Loucy (cell line): ENCODE measurements around the gene TENM4.

Source experiments
- H2AFZ ChIP-seq: fragments of 200-600 bp; sonication (generic); 2 replicates; pipeline ENCODE4 v1.6.0; 2016; ENCODE audit warnings: antibody characterized with exemption, mild to moderate bottlenecking, low read length, moderate library complexity
- H3F3A ChIP-seq: fragments of 200-600 bp; 2 replicates; pipeline ENCODE4 v1.6.0; 2016; ENCODE audit warnings: antibody characterized with exemption, low read depth, mild to moderate bottlenecking
- H3K27me3 ChIP-seq: fragments of 200-600 bp; sonication (generic); 2 replicates; pipeline ENCODE4 v1.6.1; 2014; ENCODE audit warnings: low read length, mild to moderate bottlenecking; ENCODE audit not compliant: insufficient read depth, poor library complexity, severe bottlenecking
- H3K36me3 ChIP-seq: fragments of 200-600 bp; sonication (generic); 2 replicates; pipeline ENCODE4 v1.6.1; 2016; ENCODE audit warnings: low read length; ENCODE audit not compliant: insufficient read depth
- H3K4me1 ChIP-seq: fragments of 200-600 bp; sonication (generic); 2 replicates; pipeline ENCODE4 v1.5.1; 2014; ENCODE audit warnings: low read length, mild to moderate bottlenecking; ENCODE audit not compliant: insufficient read depth, poor library complexity, severe bottlenecking
- H3K4me2 ChIP-seq: fragments of 200-600 bp; sonication (generic); 2 replicates; pipeline ENCODE4 v1.6.0; 2014; ENCODE audit warnings: antibody characterized with exemption, low read length, low read depth, mild to moderate bottlenecking; ENCODE audit not compliant: poor library complexity, severe bottlenecking
- H3K4me3 ChIP-seq: fragments of 200-600 bp; sonication (generic); 2 replicates; pipeline ENCODE4 v1.5.1; 2014; ENCODE audit warnings: low read length, mild to moderate bottlenecking, mixed read lengths; ENCODE audit not compliant: poor library complexity, severe bottlenecking
- H3K79me2 ChIP-seq: fragments of 200-600 bp; sonication (generic); 2 replicates; pipeline ENCODE4 v1.6.1; 2014; ENCODE audit warnings: low read length; ENCODE audit not compliant: insufficient read depth
- H3K9ac ChIP-seq: fragments of 200-600 bp; sonication (generic); 2 replicates; pipeline ENCODE4 v1.6.0; 2014; ENCODE audit warnings: mild to moderate bottlenecking, low read depth, low read length, moderate library complexity; ENCODE audit not compliant: poor library complexity, severe bottlenecking
- H3K9me2 ChIP-seq: fragments of 200-600 bp; sonication (generic); replicated peaks from 2 replicates; pipeline ENCODE4 v1.6.1; 2016; ENCODE audit warnings: low read depth, low read length, mixed read lengths
- H3K9me3 ChIP-seq: fragments of 200-600 bp; sonication (generic); 2 replicates; pipeline ENCODE4 v1.6.1; 2014; ENCODE audit warnings: mild to moderate bottlenecking, antibody characterized with exemption, low read length, low read depth; ENCODE audit not compliant: insufficient read depth
- H4K20me1 ChIP-seq: fragments of 200-600 bp; sonication (generic); 2 replicates; pipeline ENCODE4 v1.6.0; 2014; ENCODE audit warnings: antibody characterized with exemption, low read length, mild to moderate bottlenecking; ENCODE audit not compliant: insufficient read depth, poor library complexity, severe bottlenecking
- CTCF ChIP-seq: fragments of 200-600 bp; sonication (generic); conservative IDR thresholded peaks from 2 replicates; pipeline ENCODE4 v1.5.1; 2014; ENCODE audit warnings: mild to moderate bottlenecking, antibody characterized with exemption, low read length
- EZH2phosphoT487 ChIP-seq: fragments of 200-600 bp; IDR thresholded peaks from 2 replicates; pipeline ENCODE4 v1.6.1; 2018; ENCODE audit warnings: antibody characterized with exemption, mild to moderate bottlenecking, moderate library complexity, borderline replicate concordance

The TENM4 gene

GRCh38 chr11:79152511-79152910 lies 288.3 kb downstream of the TENM4 start:
- Histone ChIP-seq H3K9me3 (no peaks in the 10 kb centered on the region), H3K27me3 (no peaks in the 10 kb centered on the region), H3K9me2 (no peaks in the 10 kb centered on the region), H3K4me3 (no peak overlapping the region), H3K9ac (no peak overlapping the region), H4K20me1 (no peaks in the 10 kb centered on the region), H3K36me3 (no peaks in the 10 kb centered on the region), H3K4me1 (no peaks in the 10 kb centered on the region), H2AFZ (no peak overlapping the region), H3F3A (no peaks in the 10 kb centered on the region), H3K4me2 (no peak overlapping the region), H3K79me2 (no peaks in the 10 kb centered on the region)
- TF ChIP-seq CTCF = no peak
- no peak for TF ChIP-seq EZH2phosphoT487

- Histone ChIP-seq H3K9me2 (no peaks in the 10 kb centered on the region), H3K36me3 (no peaks in the 10 kb centered on the region), H3K4me3 (no peak overlapping the region), H4K20me1 (no peaks in the 10 kb centered on the region), H3K4me1 (no peaks in the 10 kb centered on the region), H2AFZ (no peak overlapping the region), H3K27me3 (no peaks in the 10 kb centered on the region), H3K9ac (no peak overlapping the region), H3K79me2 (no peaks in the 10 kb centered on the region), H3F3A (no peaks in the 10 kb centered on the region), H3K9me3 (no peaks in the 10 kb centered on the region), H3K4me2 (no peak overlapping the region)
- TF ChIP-seq EZH2phosphoT487 = no peak
- no peak for TF ChIP-seq CTCF
Measured at GRCh38 chr11:79151396-79151795, 289.4 kb downstream of the TENM4 start.

GRCh38 chr11:79150966-79151365 lies 289.9 kb downstream of the TENM4 start:
- Histone ChIP-seq H3K9ac (no peak overlapping the region), H3K36me3 (no peaks in the 10 kb centered on the region), H3K9me2 (no peaks in the 10 kb centered on the region), H2AFZ (no peak overlapping the region), H3F3A (no peaks in the 10 kb centered on the region), H4K20me1 (no peaks in the 10 kb centered on the region), H3K4me2 (no peak overlapping the region), H3K9me3 (no peaks in the 10 kb centered on the region), H3K4me1 (no peaks in the 10 kb centered on the region), H3K4me3 (no peak overlapping the region), H3K79me2 (no peaks in the 10 kb centered on the region), H3K27me3 (no peaks in the 10 kb centered on the region)
- no peak for TF ChIP-seq CTCF
